HCT116 (cell line): ENCODE measurements around the gene ADGRF4. TPM values are rescaled to one million over a fixed set of nuclear protein-coding genes. Genes with fewer than 3 reads are reported as not detected.

Source experiments
- ATAC-seq: fragments of 200-7000 bp; cut with Tn5 transposase; 2 replicates; pipeline ENCODE4 v1.9.1; 2020; ENCODE audit warnings: mild to moderate bottlenecking, moderate library complexity
- BruUV-seq: library from RNA; stranded (reverse); fragments of 400-500 nt; replicated peaks from 2 replicates; lab custom pipeline; 2021; lab: Mats Ljungman, UMichigan
- CTCF ChIA-PET: fragments of 300-600 bp; sonication (Branson Sonifier 250); formaldehyde crosslinking; loops from one replicate; lab custom pipeline; 2021; ENCODE audit warnings: antibody characterized with exemption; lab: Charles Lee
- POLR2A ChIA-PET: fragments of 300-600, 350-600 bp; sonication (Branson Sonifier 250); formaldehyde crosslinking; loops from one replicate; lab custom pipeline; 2021; ENCODE audit warnings: antibody characterized with exemption; lab: Charles Lee
- RAD21 ChIA-PET, 2 experiments: fragments of 300-600 bp; sonication (Branson Sonifier 250); formaldehyde crosslinking; loops; one replicate each; lab custom pipeline; 2023; ENCODE audit warnings: low total read pairs in 2 of 2; ENCODE audit not compliant: uncharacterized antibody in 2 of 2, unreplicated experiment in 2 of 2, low non-redundant PET in 1 of 2; lab: Charles Lee
- DNase-seq: peaks from one replicate; pipeline ENCODE4 v3.0.0-alpha.2; 2010; ENCODE audit warnings: low read depth, low spot score
- H2AFZ ChIP-seq: fragments of 200-600 bp; shearing (Covaris generic), sonication (generic); 2 replicates; pipeline ENCODE4 v1.6.1; 2017; ENCODE audit warnings: low read depth, mixed run types, mixed read lengths, antibody characterized with exemption, low read length; ENCODE audit not compliant: poor library complexity, severe bottlenecking
- H3K27ac ChIP-seq: 2 replicates; pipeline ENCODE4 v1.5.1; 2012; ENCODE audit warnings: low read depth, low read length
- H3K27me3 ChIP-seq: fragments of 200-600 bp; sonication (generic); 2 replicates; pipeline ENCODE4 v1.6.1; 2016; ENCODE audit warnings: mixed run types, low read length, mixed read lengths; ENCODE audit not compliant: insufficient read depth
- H3K36me3 ChIP-seq, 2 experiments: fragments of 200-500 bp in 1 of 2; fragments of 200-600 bp in 1 of 2; sonication (Bioruptor generic) in 1 of 2; sonication (generic) in 1 of 2; 2 replicates each; pipeline versions ENCODE4 v1.5.1 to v1.6.1; 2014 to 2016; ENCODE audit warnings: low read length in 2 of 2, inconsistent platforms in 1 of 2, mixed read lengths in 1 of 2, mixed run types in 1 of 2; ENCODE audit not compliant: insufficient read depth in 2 of 2, control insufficient read depth in 1 of 2
- H3K4me1 ChIP-seq, 2 experiments: fragments of 200-600 bp in 1 of 2; sonication (generic) in 1 of 2; 2 replicates each; pipeline versions ENCODE4 v1.5.1 to v1.6.1; 2012 to 2017; ENCODE audit warnings: low read length in 2 of 2, inconsistent platforms in 1 of 2, mild to moderate bottlenecking in 1 of 2, mixed read lengths in 1 of 2, mixed run types in 1 of 2, moderate library complexity in 1 of 2; ENCODE audit not compliant: insufficient read depth in 2 of 2, control insufficient read depth in 1 of 2
- H3K4me2 ChIP-seq: fragments of 200-600 bp; sonication (generic); 2 replicates; pipeline ENCODE4 v1.6.1; 2017; ENCODE audit warnings: mixed run types, low read length, mixed read lengths
- H3K4me3 ChIP-seq, 2 experiments: fragments of 200-600 bp in 1 of 2; sonication (generic) in 1 of 2; replicated peaks in 1 of 2; 2 replicates each; pipeline ENCODE4 v1.5.1; 2011 to 2016; ENCODE audit warnings: low read length in 2 of 2, control low read depth in 1 of 2, low read depth in 1 of 2, mild to moderate bottlenecking in 1 of 2, mixed read lengths in 1 of 2, mixed run types in 1 of 2
- H3K79me2 ChIP-seq: fragments of 200-600 bp; sonication (generic); 2 replicates; pipeline ENCODE4 v1.6.1; 2017; ENCODE audit warnings: mild to moderate bottlenecking, mixed run types, low read length, moderate library complexity, mixed read lengths; ENCODE audit not compliant: insufficient read depth
- H3K9ac ChIP-seq: fragments of 200-600 bp; sonication (generic); 2 replicates; pipeline ENCODE4 v1.6.1; 2016; ENCODE audit warnings: low read length, mixed read lengths
- H3K9me2 ChIP-seq: fragments of 200-600 bp; sonication (generic), shearing (Covaris generic); 2 replicates; pipeline ENCODE4 v1.6.1; 2017; ENCODE audit warnings: mixed run types, mild to moderate bottlenecking, moderate library complexity; ENCODE audit not compliant: insufficient read depth
- H3K9me3 ChIP-seq, 2 experiments: fragments of 200-500 bp in 1 of 2; fragments of 200-600 bp in 1 of 2; sonication (Bioruptor generic) in 1 of 2; sonication (generic) in 1 of 2; 2 replicates each; pipeline ENCODE4 v1.6.1; 2014 to 2017; ENCODE audit warnings: low read length in 2 of 2, mixed read lengths in 2 of 2, inconsistent platforms in 1 of 2, low read depth in 1 of 2, mild to moderate bottlenecking in 1 of 2, mixed run types in 1 of 2, moderate library complexity in 1 of 2; ENCODE audit not compliant: control insufficient read depth in 1 of 2, insufficient read depth in 1 of 2
- H4K20me1 ChIP-seq: fragments of 200-600 bp; sonication (generic), shearing (Covaris generic); 2 replicates; pipeline ENCODE4 v1.6.1; 2017; ENCODE audit warnings: mixed run types, mild to moderate bottlenecking, moderate library complexity; ENCODE audit not compliant: insufficient read depth
- EGR1 ChIP-seq: IDR thresholded peaks from 2 replicates; pipeline ENCODE4 v1.6.1; 2012; ENCODE audit warnings: low read depth
- ELF1 ChIP-seq: IDR thresholded peaks from 2 replicates; pipeline ENCODE4 v1.6.1; 2012; ENCODE audit warnings: low read depth, borderline replicate concordance
- EZH2 ChIP-seq: fragments of 200-600 bp; sonication (generic); IDR thresholded peaks from 2 replicates; pipeline ENCODE4 v1.6.1; 2017; ENCODE audit warnings: antibody characterized with exemption, mixed run types
- EZH2phosphoT487 ChIP-seq: fragments of 200-600 bp; IDR thresholded peaks from 2 replicates; pipeline ENCODE4 v1.6.1; 2018; ENCODE audit warnings: antibody characterized with exemption, borderline replicate concordance
- JUND ChIP-seq: IDR thresholded peaks from 2 replicates; pipeline ENCODE4 v1.6.1; 2012
- SP1 ChIP-seq: IDR thresholded peaks from 2 replicates; pipeline ENCODE4 v1.6.1; 2012; ENCODE audit warnings: low read depth
- TCF7L2 ChIP-seq: IDR thresholded peaks from 2 replicates; pipeline ENCODE4 v1.7.0; 2011; ENCODE audit warnings: borderline replicate concordance, inconsistent platforms; ENCODE audit not compliant: insufficient read depth, insufficient read length; ENCODE audit errors: extremely low read depth
- YY1 ChIP-seq: IDR thresholded peaks from 2 replicates; pipeline ENCODE4 v1.6.1; 2011; ENCODE audit warnings: low read length, low read depth, moderate library complexity, mild to moderate bottlenecking; ENCODE audit not compliant: insufficient replicate concordance; ENCODE audit errors: extremely low read depth
- intact Hi-C: fragments of 100-400 bp; cut with micrococcal nuclease; formaldehyde crosslinking; loops from 2 replicates; pipeline ENCODE4 v1.10.0; 2022
- total RNA-seq: library from RNA; stranded (reverse); gene quantifications from one replicate; pipeline ENCODE4 v1.2.1, GENCODE V29; 2021; ENCODE audit not compliant: unreplicated experiment
- TF ChIP-seq, protein P1 (sequence below): IDR thresholded peaks from 2 replicates; pipeline ENCODE4 v1.6.1; 2012; ENCODE audit warnings: low read depth
- TF ChIP-seq, protein P2 (sequence below): IDR thresholded peaks from 2 replicates; pipeline ENCODE4 v1.6.1; 2011; ENCODE audit warnings: mild to moderate bottlenecking, low read length, moderate library complexity; ENCODE audit not compliant: insufficient replicate concordance; ENCODE audit errors: extremely low read depth
- TF ChIP-seq, protein P3 (sequence below): IDR thresholded peaks from 2 replicates; pipeline ENCODE4 v1.6.1; 2012
- TF ChIP-seq, protein P4 (sequence below): IDR thresholded peaks from 2 replicates; pipeline ENCODE4 v1.6.1; 2012
- TF ChIP-seq, protein P5 (sequence below), 3 experiments: fragments of 200-600 bp in 1 of 3; sonication (generic) in 1 of 3; IDR thresholded peaks in 2 of 3; conservative IDR thresholded peaks in 1 of 3; 2 replicates each; pipeline ENCODE4 v1.5.1; 2012 to 2017; ENCODE audit warnings: low read depth in 2 of 3, low read length in 2 of 3, antibody characterized with exemption in 1 of 3, borderline replicate concordance in 1 of 3, control low read depth in 1 of 3, mild to moderate bottlenecking in 1 of 3, mixed read lengths in 1 of 3, mixed run types in 1 of 3, moderate library complexity in 1 of 3; ENCODE audit not compliant: insufficient read depth in 1 of 3

ADGRF4 gene
- total RNA-seq, 1 experiment from 2014 or later = not detected

DNA sequence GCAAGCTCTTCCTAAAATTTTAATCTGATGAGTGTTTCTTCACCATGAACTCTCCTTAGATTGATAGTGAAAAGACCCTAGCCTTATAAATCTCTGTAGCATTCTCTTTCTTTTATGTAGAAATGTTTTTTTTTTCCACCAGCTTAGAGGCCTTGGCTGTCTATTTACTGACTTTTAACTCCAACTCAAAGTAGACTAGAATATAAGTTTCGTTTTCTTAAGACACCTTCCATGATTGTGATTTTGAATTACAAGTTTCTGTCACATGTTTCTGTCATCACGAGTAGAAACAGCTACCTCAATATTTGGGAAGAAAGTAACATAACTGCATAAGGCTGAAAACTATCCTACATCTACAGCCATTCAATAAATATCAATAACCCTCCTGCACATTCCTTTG lies 17.8 kb downstream of the ADGRF4 start:
- Histone ChIP-seq H3K9me3 (no peaks in the 10 kb centered on the region), H3K27ac (no peak overlapping the region), H3K79me2 (no peaks in the 10 kb centered on the region), H3K9ac (no peak overlapping the region), H2AFZ (no peak overlapping the region), H3K4me3 (no peak overlapping the region), H3K4me1 (no peaks in the 10 kb centered on the region), H3K4me2 (no peak overlapping the region), H3K27me3 (no peaks in the 10 kb centered on the region), H3K9me2 (no peaks in the 10 kb centered on the region; the same call in 1 of the 2 replicates), H3K36me3 (no peaks in the 10 kb centered on the region), H4K20me1 (no peaks in the 10 kb centered on the region)
- DNase-seq = no peak
- no peak for ATAC-seq
- TF ChIP-seq, protein P1, sequence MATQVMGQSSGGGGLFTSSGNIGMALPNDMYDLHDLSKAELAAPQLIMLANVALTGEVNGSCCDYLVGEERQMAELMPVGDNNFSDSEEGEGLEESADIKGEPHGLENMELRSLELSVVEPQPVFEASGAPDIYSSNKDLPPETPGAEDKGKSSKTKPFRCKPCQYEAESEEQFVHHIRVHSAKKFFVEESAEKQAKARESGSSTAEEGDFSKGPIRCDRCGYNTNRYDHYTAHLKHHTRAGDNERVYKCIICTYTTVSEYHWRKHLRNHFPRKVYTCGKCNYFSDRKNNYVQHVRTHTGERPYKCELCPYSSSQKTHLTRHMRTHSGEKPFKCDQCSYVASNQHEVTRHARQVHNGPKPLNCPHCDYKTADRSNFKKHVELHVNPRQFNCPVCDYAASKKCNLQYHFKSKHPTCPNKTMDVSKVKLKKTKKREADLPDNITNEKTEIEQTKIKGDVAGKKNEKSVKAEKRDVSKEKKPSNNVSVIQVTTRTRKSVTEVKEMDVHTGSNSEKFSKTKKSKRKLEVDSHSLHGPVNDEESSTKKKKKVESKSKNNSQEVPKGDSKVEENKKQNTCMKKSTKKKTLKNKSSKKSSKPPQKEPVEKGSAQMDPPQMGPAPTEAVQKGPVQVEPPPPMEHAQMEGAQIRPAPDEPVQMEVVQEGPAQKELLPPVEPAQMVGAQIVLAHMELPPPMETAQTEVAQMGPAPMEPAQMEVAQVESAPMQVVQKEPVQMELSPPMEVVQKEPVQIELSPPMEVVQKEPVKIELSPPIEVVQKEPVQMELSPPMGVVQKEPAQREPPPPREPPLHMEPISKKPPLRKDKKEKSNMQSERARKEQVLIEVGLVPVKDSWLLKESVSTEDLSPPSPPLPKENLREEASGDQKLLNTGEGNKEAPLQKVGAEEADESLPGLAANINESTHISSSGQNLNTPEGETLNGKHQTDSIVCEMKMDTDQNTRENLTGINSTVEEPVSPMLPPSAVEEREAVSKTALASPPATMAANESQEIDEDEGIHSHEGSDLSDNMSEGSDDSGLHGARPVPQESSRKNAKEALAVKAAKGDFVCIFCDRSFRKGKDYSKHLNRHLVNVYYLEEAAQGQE = no peak
- TF ChIP-seq YY1 (no peak), EZH2phosphoT487 (no peak), TCF7L2 (no peak), EZH2 (no peak), EGR1 (no peak), ELF1 (no peak), SP1 (no peak), JUND (no peak)
- TF ChIP-seq, protein P2, sequence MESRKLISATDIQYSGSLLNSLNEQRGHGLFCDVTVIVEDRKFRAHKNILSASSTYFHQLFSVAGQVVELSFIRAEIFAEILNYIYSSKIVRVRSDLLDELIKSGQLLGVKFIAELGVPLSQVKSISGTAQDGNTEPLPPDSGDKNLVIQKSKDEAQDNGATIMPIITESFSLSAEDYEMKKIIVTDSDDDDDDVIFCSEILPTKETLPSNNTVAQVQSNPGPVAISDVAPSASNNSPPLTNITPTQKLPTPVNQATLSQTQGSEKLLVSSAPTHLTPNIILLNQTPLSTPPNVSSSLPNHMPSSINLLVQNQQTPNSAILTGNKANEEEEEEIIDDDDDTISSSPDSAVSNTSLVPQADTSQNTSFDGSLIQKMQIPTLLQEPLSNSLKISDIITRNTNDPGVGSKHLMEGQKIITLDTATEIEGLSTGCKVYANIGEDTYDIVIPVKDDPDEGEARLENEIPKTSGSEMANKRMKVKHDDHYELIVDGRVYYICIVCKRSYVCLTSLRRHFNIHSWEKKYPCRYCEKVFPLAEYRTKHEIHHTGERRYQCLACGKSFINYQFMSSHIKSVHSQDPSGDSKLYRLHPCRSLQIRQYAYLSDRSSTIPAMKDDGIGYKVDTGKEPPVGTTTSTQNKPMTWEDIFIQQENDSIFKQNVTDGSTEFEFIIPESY = no peak
- TF ChIP-seq, protein P3, sequence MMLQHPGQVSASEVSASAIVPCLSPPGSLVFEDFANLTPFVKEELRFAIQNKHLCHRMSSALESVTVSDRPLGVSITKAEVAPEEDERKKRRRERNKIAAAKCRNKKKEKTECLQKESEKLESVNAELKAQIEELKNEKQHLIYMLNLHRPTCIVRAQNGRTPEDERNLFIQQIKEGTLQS = no peak
- TF ChIP-seq, protein P4, sequence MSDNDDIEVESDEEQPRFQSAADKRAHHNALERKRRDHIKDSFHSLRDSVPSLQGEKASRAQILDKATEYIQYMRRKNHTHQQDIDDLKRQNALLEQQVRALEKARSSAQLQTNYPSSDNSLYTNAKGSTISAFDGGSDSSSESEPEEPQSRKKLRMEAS = no peak
- TF ChIP-seq, protein P5, sequence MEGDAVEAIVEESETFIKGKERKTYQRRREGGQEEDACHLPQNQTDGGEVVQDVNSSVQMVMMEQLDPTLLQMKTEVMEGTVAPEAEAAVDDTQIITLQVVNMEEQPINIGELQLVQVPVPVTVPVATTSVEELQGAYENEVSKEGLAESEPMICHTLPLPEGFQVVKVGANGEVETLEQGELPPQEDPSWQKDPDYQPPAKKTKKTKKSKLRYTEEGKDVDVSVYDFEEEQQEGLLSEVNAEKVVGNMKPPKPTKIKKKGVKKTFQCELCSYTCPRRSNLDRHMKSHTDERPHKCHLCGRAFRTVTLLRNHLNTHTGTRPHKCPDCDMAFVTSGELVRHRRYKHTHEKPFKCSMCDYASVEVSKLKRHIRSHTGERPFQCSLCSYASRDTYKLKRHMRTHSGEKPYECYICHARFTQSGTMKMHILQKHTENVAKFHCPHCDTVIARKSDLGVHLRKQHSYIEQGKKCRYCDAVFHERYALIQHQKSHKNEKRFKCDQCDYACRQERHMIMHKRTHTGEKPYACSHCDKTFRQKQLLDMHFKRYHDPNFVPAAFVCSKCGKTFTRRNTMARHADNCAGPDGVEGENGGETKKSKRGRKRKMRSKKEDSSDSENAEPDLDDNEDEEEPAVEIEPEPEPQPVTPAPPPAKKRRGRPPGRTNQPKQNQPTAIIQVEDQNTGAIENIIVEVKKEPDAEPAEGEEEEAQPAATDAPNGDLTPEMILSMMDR (IDR thresholded peaks at IDR 0.05 in 2 of 3, conservative IDR thresholded peaks at IDR 0.05 in 1 of 3; ENCODE audit: borderline replicate concordance in 1 of 3, insufficient read depth in 1 of 3, low read depth in 2 of 3, low read length in 2 of 3) = no peak
- ChIA-PET CTCF (no interaction called here), RAD21 (no interaction called here), POLR2A (no interaction called here)
- intact Hi-C loops = no loop called here
- BruUV-seq = no TSS peak
